ENCODE results near the gene SLC66A1.

The SLC66A1 gene

GRCh38 chr1:19377812-19378718 lies 65.9 kb downstream of the SLC66A1 start:
- peak; percentile 15 for DNase-seq (ENCODE audit: low read depth)
